B cell (primary cell): ENCODE results near the gene CLEC4A. TPM values are rescaled to one million over a fixed set of nuclear protein-coding genes. Genes with fewer than 3 reads are reported as not detected.

Source experiments
- ATAC-seq: fragments of 200-7000 bp; cut with Tn5 transposase; one replicate; pipeline ENCODE4 v1.10.0; 2021; ENCODE audit warnings: low read depth, mild to moderate bottlenecking, moderate number of reproducible peaks, moderate library complexity
- CTCF ChIA-PET: fragments of 350-600 bp; sonication (Branson Sonifier 250); formaldehyde crosslinking; loops from one replicate; lab custom pipeline; 2021; ENCODE audit warnings: antibody characterized with exemption, inconsistent platforms; lab: Charles Lee
- POLR2A ChIA-PET: fragments of 350-600 bp; sonication (Branson Sonifier 250); formaldehyde crosslinking; loops from one replicate; lab custom pipeline; 2021; ENCODE audit warnings: antibody characterized with exemption; lab: Charles Lee
- DNase-seq: peaks from one replicate; pipeline ENCODE4 v3.0.0; 2013
- H2AFZ ChIP-seq: 2 replicates; pipeline ENCODE4 v1.6.1; 2012; ENCODE audit warnings: mild to moderate bottlenecking, low read depth, low read length; ENCODE audit not compliant: insufficient read depth, poor library complexity, severe bottlenecking
- H3K27ac ChIP-seq, 2 donors: 1 replicate in 1 of 2; 2 replicates in 1 of 2; pipeline ENCODE4 v1.5.1; 2012 to 2013; ENCODE audit warnings: low read length in 2 of 2, mild to moderate bottlenecking in 2 of 2, moderate library complexity in 1 of 2
- H3K27me3 ChIP-seq, 4 experiments: fragments of 200-600 bp in 1 of 4; sonication (generic) in 1 of 4; replicated peaks in 1 of 4; 1 replicate in 2 of 4; 2 replicates in 2 of 4; pipeline versions ENCODE4 v1.6.1 to v1.7.0; 2013 to 2016; ENCODE audit warnings: low read length in 3 of 4, mild to moderate bottlenecking in 2 of 4, mixed read lengths in 1 of 4, moderate library complexity in 1 of 4; ENCODE audit not compliant: insufficient read depth in 4 of 4, control insufficient read depth in 3 of 4; ENCODE audit errors: control extremely low read depth in 1 of 4
- H3K36me3 ChIP-seq, 2 experiments: replicated peaks in 1 of 2; 1 replicate in 1 of 2; 2 replicates in 1 of 2; pipeline versions ENCODE4 v1.6.1 to v1.7.1; 2013; ENCODE audit warnings: low read length in 1 of 2; ENCODE audit not compliant: insufficient read depth in 2 of 2, control insufficient read depth in 1 of 2; ENCODE audit errors: control extremely low read depth in 1 of 2, extremely low read depth in 1 of 2
- H3K4me1 ChIP-seq, 2 donors: fragments of 200-600 bp in 1 of 2; sonication (generic) in 1 of 2; 1 replicate in 1 of 2; 2 replicates in 1 of 2; pipeline versions ENCODE4 v1.5.1 to v1.6.1; 2013 to 2017; ENCODE audit warnings: low read length in 2 of 2; ENCODE audit not compliant: control insufficient read depth in 2 of 2, insufficient read depth in 2 of 2
- H3K4me2 ChIP-seq: replicated peaks from 2 replicates; pipeline ENCODE3; 2012; ENCODE audit warnings: mild to moderate bottlenecking, low read depth, low read length; ENCODE audit not compliant: poor library complexity, severe bottlenecking
- H3K4me3 ChIP-seq, 5 experiments: fragments of 200-600 bp in 1 of 5; sonication (generic) in 1 of 5; 1 replicate in 3 of 5; 2 replicates in 2 of 5; pipeline versions ENCODE4 v1.5.1 to v1.7.0; 2011 to 2016; ENCODE audit warnings: low read length in 4 of 5, mild to moderate bottlenecking in 4 of 5, low read depth in 2 of 5, control low read depth in 1 of 5, moderate library complexity in 1 of 5; ENCODE audit not compliant: insufficient read depth in 1 of 5; ENCODE audit errors: control extremely low read depth in 1 of 5, extremely low read depth in 1 of 5
- H3K79me2 ChIP-seq: fragments of 200-600 bp; sonication (generic); one replicate; pipeline ENCODE4 v1.6.0; 2016; ENCODE audit warnings: low read length; ENCODE audit not compliant: control insufficient read depth, insufficient read depth
- H3K9ac ChIP-seq: fragments of 200-600 bp; sonication (generic); 2 replicates; pipeline ENCODE4 v1.6.1; 2017; ENCODE audit warnings: mild to moderate bottlenecking, low read length, moderate library complexity
- H3K9me3 ChIP-seq, 3 donors: one replicate each; pipeline versions ENCODE4 v1.6.1 to v1.7.1; 2013; ENCODE audit warnings: low read length in 2 of 3; ENCODE audit not compliant: control insufficient read depth in 2 of 3, insufficient read depth in 1 of 3; ENCODE audit errors: control extremely low read depth in 1 of 3
- H4K20me1 ChIP-seq: 2 replicates; pipeline ENCODE4 v1.6.0; 2012; ENCODE audit warnings: mild to moderate bottlenecking, low read length; ENCODE audit not compliant: insufficient read depth, control insufficient read depth, poor library complexity, severe bottlenecking
- H3K27ac Mint-ChIP-seq: one replicate; pipeline ENCODE4 v1.8.0; 2021; ENCODE audit warnings: mixed read lengths
- H3K27me3 Mint-ChIP-seq: one replicate; pipeline ENCODE4 v1.8.0; 2021; ENCODE audit warnings: mixed read lengths
- H3K4me1 Mint-ChIP-seq: one replicate; pipeline ENCODE4 v1.8.0; 2021; ENCODE audit warnings: mixed read lengths
- H3K4me3 Mint-ChIP-seq: one replicate; pipeline ENCODE4 v1.8.0; 2021; ENCODE audit warnings: mixed read lengths
- H3K9me3 Mint-ChIP-seq: one replicate; pipeline ENCODE4 v1.8.0; 2022; ENCODE audit warnings: mixed read lengths; ENCODE audit not compliant: insufficient read depth
- CTCF ChIP-seq: fragments of 200-600 bp; IDR thresholded peaks from one replicate; pipeline ENCODE4 v1.8.0; 2022; ENCODE audit warnings: antibody characterized with exemption, mild to moderate bottlenecking
- EZH2 ChIP-seq: IDR thresholded peaks from 2 replicates; pipeline ENCODE4 v1.6.1; 2012; ENCODE audit warnings: borderline replicate concordance, low read depth, mild to moderate bottlenecking, moderate library complexity, low read length; ENCODE audit not compliant: insufficient read depth, poor library complexity, severe bottlenecking
- WGBS: methylation state at CpG from one replicate; pipeline ENCODE4 v1.1.5; 2013; ENCODE audit warnings: missing lambda C conversion rate; ENCODE audit not compliant: insufficient coverage; 5-methylcytosine and 5-hydroxymethylcytosine counted together
- intact Hi-C: fragments of 100-400 bp; cut with micrococcal nuclease; formaldehyde crosslinking; loops from one replicate; pipeline ENCODE4 v1.10.0; 2022
- polyA plus RNA-seq: library from polyadenylated mRNA; depleted of rRNA; stranded (reverse); fragments of >200 nt; gene quantifications from 2 replicates; pipeline ENCODE4 v1.2.3, GENCODE V29; 2012
- total RNA-seq, 2 donors: library from RNA; stranded (reverse); fragments of 120-200 nt in 1 of 2; gene quantifications; 1 replicate in 1 of 2; 2 replicates in 1 of 2; pipeline versions ENCODE4 v1.2.3 to v1.2.4, GENCODE V29; 2013 to 2022

The CLEC4A gene
- total and polyA plus RNA-seq, 2 donors (not counting 1 experiment from before 2014, with no cell fraction given), result 1.6 to 6.1 TPM

- ATAC-seq (no peak), DNase-seq (peak; percentile 71)
- peak overlapping the region; percentile 79 for H3K4me2 ChIP-seq
- POLR2A ChIA-PET, result interaction anchor here (1.0 kb wide), 1 partner anchor 53 kb away, joined by 3 read pairs; no protein-coding TSS in a partner anchor
- no peaks in the 10 kb centered on the region for H3K9me3 ChIP-seq
- Mint-ChIP-seq H3K4me3 (peak overlapping the region; percentile 44), H3K27ac (peak overlapping the region; percentile 50), H3K27me3 (no peaks in the 10 kb centered on the region), H3K9me3 (no peaks in the 10 kb centered on the region), H3K4me1 (peaks cover 52% of the 10 kb centered on the region)
- CTCF ChIA-PET, result interaction anchor here (0.8 to 1.0 kb wide), 2 partner anchors 34 to 42 kb away, joined by 3 to 6 read pairs; no protein-coding TSS in a partner anchor
- peaks cover 31% of the 10 kb centered on the region in 2 donors for H3K4me1 ChIP-seq
- intact Hi-C loops, result no loop called here
- peak overlapping the region; percentile 0 to 98 for H3K27ac ChIP-seq
- peaks cover 67% of the 10 kb centered on the region for H3K79me2 ChIP-seq
- no peaks in the 10 kb centered on the region for H3K27me3 ChIP-seq
- no peaks in the 10 kb centered on the region for H3K36me3 ChIP-seq
- H2AFZ ChIP-seq, result peak overlapping the region; percentile 27
- no peaks in the 10 kb centered on the region for H4K20me1 ChIP-seq
- H3K4me3 ChIP-seq, result no peak overlapping the region
- no peak overlapping the region for H3K9ac ChIP-seq
- TF ChIP-seq EZH2 (no peak), CTCF (no peak)
Observed at GRCh38 chr12:8080120-8080519, 43.3 kb upstream of the CLEC4A start.

DNA sequence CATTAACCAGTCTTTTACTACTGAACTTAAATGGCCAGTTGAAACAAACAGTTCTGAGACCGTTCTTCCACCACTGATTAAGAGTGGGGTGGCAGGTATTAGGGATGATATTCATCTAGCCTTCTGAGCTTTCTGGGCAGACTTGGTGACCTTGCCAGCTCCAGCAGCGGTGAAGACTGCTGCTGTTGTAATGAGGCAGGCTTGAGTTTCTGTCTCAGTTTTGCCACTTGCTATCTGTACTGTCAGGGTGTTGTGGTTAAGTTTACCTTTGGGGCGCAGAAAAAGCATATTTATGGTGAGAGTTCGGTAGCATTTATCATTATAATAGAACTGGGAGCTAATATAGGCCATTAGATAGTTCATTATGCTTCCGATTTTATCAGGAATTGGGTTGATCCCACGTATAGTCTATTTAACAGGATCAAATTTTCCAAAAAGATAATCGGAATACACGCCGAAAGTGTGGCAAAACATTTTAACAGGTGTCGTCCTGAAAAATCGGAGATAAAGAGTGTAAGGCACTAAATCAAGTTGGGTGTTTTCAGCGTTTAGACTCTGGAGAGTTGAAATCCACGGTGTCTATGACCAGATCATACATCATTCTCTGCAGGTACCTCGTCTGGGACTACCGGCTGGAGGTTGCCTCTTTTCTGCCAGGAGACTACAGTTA lies 42.0 kb upstream of the CLEC4A start:
- Histone ChIP-seq H3K9me3 (no peaks in the 10 kb centered on the region), H3K9ac (peak overlapping the region; percentile 97), H3K4me3 (peak overlapping the region; percentile 79 to 98 (median 89)), H2AFZ (peak overlapping the region; percentile 89), H3K4me2 (peak overlapping the region; percentile 79), H3K4me1 (peaks cover 31% of the 10 kb centered on the region in 2 donors), H3K27me3 (no peaks in the 10 kb centered on the region), H3K27ac (peak overlapping the region; percentile 97 to 98), H4K20me1 (peaks cover 7% of the 10 kb centered on the region), H3K36me3 (peaks cover 0 to 4% of the 10 kb centered on the region in 2 experiments), H3K79me2 (peaks cover 80% of the 10 kb centered on the region)
- ChIA-PET CTCF (interaction anchor here (0.8 to 1.2 kb wide), 2 partner anchors 15 to 151 kb away, joined by 3 read pairs; partner anchors contain the start of gene C3AR1), POLR2A (interaction anchor here (0.8 kb wide), 1 partner anchor 54 kb away, joined by 4 read pairs; no protein-coding TSS in a partner anchor)
- intact Hi-C loops, result no loop called here
- WGBS, result 3% methylated on average over 11 of the region's 15 CpGs
- H3K4me1 Mint-ChIP-seq, result peaks cover 55% of the 10 kb centered on the region
- DNase-seq (peak; percentile 48), ATAC-seq (no peak)
- no peaks in the 10 kb centered on the region for H3K9me3 Mint-ChIP-seq
- no peak for TF ChIP-seq EZH2
- no peak for TF ChIP-seq CTCF
- H3K4me3 Mint-ChIP-seq, result peak overlapping the region; percentile 84
- peak overlapping the region; percentile 90 for H3K27ac Mint-ChIP-seq
- H3K27me3 Mint-ChIP-seq, result no peaks in the 10 kb centered on the region
